ENCODE data around the gene GDPD5.
A peak's percentile ranks its signal among the peaks of the same experiment; 100 is the strongest.

GDPD5 gene

GRCh38 chr11:75403983-75404658, 121.6 kb downstream of the GDPD5 start:
- no peak for DNase-seq (ENCODE audit: low read depth in 2 of 3, low spot score in 2 of 3)

GRCh38 chr11:75403037-75403436, 122.7 kb downstream of the GDPD5 start:
- no peak for DNase-seq (ENCODE audit: low read depth in 2 of 3, low spot score in 2 of 3)

- no peak for DNase-seq (ENCODE audit: low read depth in 2 of 3, low spot score in 2 of 3)
Observed at GRCh38 chr11:75402002-75402773, 123.6 kb downstream of the GDPD5 start.

- no peak for DNase-seq (ENCODE audit: low read depth in 2 of 3, low spot score in 2 of 3)
Observed at GRCh38 chr11:75400146-75400865, 125.4 kb downstream of the GDPD5 start.

- DNase-seq (ENCODE audit: low read depth in 2 of 3, low spot score in 2 of 3): peak; percentile 69 to 80 (median 79)
Observed at GRCh38 chr11:75399344-75400145, 126.2 kb downstream of the GDPD5 start, which contains the start of gene RPS3. Gene RPS3 (plus strand): TSS chr11:75399518. CDS start chr11:75399548, 30 bp downstream.

GRCh38 chr11:75398906-75399305, 126.8 kb downstream of the GDPD5 start:
- DNase-seq (ENCODE audit: low read depth in 2 of 3, low spot score in 2 of 3): no peak

GRCh38 chr11:75394085-75394840, 131.5 kb downstream of the GDPD5 start:
- DNase-seq (ENCODE audit: low read depth in 2 of 3, low spot score in 2 of 3): no peak

- no peak for DNase-seq (ENCODE audit: low read depth in 2 of 3, low spot score in 2 of 3)
Observed at GRCh38 chr11:75389925-75390324, 135.8 kb downstream of the GDPD5 start.

GRCh38 chr11:75389276-75389605, 136.5 kb downstream of the GDPD5 start:
- no peak for DNase-seq (ENCODE audit: low read depth in 2 of 3, low spot score in 2 of 3)

- peak in 2 of 3 experiments; percentile 37 to 49 for DNase-seq (ENCODE audit: low read depth in 2 of 3, low spot score in 2 of 3)
Observed at GRCh38 chr11:75388386-75389275, 137.1 kb downstream of the GDPD5 start.

GRCh38 chr11:75387736-75388294, 137.9 kb downstream of the GDPD5 start:
- DNase-seq (ENCODE audit: low read depth in 2 of 3, low spot score in 2 of 3): no peak

GRCh38 chr11:75386942-75387630, 138.7 kb downstream of the GDPD5 start:
- no peak for DNase-seq (ENCODE audit: low read depth in 2 of 3, low spot score in 2 of 3)
